HG03520 (cell line): ENCODE data around the gene BPIFA2.
"Not testable (repeated sequence)": the region's sequence is repeated elsewhere in the genome, so short reads cannot be mapped to it uniquely, and the experiment has no call there.

Experiments
- ATAC-seq: cut with Tn5 transposase; IDR thresholded peaks from one replicate; pipeline ENCODE4 v1.9.1; 2021; ENCODE audit warnings: mild to moderate bottlenecking, moderate library complexity; ENCODE audit not compliant: unreplicated experiment

Gene BPIFA2

DNA sequence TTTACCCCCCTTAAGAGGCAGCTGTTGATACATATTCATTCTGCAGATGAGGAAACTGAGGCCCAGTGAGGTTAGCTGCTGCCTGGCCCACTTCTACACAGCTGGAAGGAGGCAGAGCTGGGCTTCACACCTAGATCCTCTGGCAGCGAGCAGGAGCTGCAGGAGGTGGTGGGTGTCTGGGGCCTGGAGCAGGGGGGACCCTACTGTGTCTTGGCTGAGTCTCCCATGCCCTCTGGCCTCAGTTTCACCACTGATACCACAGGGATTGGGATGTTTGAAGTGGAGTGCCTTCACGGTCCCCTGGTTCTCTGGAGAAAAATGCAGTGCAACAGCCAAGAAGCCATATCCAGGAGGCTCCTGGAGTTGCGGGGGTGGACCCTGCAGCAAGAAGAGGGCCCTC is 8.2 kb upstream of the BPIFA2 start:
- no peak for ATAC-seq

DNA sequence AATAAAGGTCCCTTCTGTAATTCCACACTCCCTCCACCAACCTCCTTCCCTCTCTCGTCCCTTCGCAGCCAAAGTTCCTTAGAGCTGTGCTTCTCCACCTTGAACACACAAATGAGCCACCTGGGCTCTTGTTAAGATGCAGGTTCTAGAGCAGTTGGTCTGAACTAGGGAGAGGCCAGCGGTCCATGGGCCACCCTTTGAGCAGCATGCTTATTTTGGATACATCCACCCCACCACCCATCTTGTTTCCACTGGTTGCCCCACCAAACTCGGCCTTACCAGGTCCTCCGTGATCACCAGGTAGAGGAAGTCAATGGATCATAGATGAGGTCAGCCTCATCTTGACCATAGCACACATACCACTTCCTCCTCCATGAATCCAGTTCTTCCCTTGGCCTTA is 7.3 kb upstream of the BPIFA2 start:
- no peak for ATAC-seq

DNA sequence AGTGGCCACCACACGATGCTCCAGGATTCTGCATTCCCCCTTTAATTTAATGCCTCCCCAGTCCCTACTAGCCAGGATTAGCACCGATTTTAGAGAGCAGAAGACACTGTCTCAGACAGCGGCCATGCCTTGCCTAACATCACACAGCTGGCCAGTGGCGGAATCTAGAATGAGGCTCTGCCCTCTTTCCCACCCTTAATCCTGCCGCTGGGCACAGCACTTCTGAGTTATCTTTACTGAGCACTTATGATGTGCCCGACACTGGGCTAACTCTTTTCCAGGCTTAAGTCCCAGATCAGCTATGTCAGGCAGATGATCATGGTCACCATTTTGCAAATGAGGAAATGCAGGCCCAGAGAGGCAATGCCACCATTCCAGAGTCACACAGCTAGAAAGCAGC is 5.6 kb upstream of the BPIFA2 start:
- ATAC-seq = no peak

DNA sequence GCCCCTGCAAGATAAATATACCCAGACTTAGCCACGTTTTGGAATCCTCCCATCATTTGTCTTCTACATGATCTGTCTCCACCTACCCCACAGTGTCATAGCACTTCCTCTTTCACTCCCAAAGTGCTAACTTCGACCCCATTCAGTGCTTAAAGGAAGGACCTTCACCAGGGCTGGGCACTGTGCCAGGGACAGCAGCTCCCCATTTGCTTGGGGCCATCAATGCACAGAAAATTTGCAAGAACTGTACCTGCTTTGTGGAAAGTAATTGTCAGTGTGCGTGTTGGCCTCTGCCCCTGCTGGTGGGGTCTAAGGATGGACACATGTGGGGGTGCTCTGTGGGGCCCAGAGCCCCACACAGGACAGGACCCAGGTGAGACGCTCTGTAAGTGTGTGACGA is 5.2 kb upstream of the BPIFA2 start:
- ATAC-seq = no peak

DNA sequence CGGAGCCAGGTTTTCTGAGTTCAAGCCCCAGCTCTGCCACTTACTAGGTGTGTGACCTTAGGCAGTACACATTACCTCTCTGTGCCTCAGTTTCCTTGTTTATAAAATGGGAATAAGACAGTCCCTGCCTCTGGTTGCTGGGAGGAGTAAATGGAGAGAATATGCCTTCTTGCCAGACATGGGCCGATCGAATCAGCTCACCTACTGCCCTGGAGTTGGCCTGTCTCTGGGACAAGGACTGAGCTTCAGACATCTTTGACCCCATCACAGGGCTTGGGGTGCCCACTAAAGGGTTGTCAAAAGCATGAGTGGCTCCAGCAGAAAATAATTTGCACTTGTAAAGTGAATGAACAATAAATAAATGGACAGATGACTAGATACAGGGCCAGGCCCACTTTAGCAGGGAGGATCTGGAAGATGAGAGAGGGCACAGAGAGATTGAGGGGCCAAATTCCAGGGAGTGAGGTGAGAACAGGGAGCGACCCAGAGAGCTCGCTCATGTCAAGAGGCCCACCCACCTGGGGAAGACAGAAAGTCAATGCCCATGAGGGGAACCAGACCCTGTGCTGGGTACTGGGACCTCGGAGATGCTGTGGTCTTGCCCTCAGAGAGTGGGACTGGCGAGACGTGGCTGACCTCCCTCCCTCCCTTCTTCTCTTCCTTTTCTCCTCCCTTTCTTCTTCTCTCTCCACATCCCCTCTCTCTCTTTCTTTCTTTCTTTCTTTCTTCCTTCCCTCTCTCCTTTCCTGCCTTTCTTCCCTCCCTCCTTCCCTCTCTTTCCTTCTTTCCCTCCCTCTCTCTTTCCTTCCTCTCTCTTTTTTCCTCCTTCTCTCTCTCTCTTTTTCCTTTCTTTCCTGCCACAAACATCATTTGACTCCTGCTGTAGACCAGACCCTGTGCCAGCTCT is 3.9 kb upstream of the BPIFA2 start:
- no peak for ATAC-seq

DNA sequence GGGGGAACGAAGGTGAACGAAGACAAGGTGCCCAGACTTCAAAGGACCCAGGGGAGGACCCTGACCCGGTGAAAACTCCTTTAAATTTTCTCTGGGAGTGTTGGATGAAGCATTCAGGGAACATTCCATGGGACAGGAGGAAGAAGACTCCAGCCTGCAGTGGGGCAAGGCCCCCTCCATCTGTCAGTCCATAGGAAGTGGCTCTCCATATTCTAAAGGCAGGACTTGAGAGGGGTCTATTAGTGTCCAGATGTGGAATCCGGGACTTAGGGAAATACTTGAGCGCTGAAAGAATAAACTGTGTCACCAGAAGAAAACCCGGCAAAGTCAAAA is 3.2 kb upstream of the BPIFA2 start:
- no peak for ATAC-seq

DNA sequence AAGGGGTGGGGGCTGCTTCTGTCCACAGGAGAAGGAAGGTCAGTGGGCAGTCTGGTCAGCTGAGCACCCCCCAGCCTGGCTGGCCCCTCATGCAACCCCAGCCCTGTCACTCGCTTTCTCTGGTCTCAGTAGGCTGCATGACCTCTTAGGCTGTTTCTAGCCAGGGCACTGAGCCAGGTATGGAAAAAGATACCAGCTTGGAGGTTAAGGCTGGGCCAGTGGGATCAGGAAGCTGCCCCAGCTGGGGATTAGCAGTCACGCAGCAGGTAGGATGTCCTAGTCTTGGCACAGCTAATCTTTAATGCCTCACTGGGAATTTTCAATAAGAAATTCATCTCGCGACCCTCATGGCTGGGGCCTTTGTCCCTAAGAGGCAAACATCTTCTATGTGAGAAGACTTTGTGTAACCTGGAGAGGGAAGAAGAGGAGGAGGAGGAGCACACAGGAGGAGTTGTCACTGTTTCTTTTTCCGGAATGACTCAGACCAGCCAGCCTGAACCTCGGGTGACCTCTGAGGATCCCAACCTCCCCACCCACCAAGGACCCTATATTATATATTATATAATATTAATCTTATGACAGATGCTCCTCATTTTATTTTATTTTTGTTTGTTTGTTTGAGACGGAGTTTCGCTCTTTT is 2.4 kb upstream of the BPIFA2 start:
- ATAC-seq = no peak

DNA sequence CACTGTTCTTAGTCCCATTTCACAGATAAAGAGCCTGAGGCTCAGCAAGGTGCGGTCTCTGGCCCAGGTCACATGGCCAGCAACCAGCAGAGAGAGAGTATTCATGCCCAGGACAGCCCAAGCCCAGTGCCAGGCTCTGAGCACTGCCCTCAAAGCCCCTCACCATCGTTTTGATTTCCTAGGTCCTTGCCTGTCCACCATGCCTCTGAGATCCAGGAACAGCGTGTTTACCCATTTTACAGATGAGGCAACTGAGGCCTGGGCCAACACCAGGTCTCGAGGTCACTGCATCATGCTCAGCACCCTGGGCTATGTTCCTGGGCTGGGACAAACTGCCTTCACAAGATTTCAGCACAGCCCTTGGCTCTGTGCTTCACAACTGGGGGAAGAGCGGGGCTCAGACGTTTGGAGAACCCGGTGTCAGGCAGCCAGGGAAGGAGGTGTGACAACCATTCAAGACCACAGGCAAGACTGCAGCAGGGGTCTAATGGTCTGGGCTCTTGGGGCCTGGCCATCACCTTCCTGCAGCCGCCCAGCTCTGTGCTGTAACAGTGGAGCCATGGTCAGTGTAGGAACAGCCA is 1.3 kb upstream of the BPIFA2 start:
- ATAC-seq = no peak

DNA sequence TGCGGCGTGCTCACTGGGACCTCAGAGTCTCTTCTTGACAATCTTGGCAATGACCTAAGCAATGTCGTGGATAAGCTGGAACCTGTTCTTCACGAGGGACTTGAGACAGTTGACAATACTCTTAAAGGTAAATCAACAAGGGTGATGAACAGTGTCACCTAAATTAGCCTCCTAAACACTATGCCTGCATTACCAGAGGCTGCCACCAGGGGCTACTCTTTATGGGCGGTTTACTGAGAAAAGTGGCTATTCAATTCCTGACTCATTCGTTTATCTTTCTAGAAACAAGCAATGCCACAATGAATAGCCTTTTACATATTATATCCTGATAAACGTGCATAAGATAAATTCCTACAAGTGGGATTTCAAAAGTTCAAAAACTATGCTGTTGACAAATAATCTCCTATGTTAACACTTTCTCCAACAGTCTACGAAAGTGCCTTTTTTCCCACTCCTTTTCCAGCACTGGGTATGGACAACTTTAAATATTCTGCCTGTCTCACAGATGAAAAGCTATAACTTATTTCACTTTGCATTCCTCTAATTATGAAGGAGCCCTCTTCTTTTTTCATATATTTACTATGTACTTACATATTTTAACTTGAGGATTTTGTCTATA is 1.3 kb downstream of the BPIFA2 start:
- no peak for ATAC-seq

DNA sequence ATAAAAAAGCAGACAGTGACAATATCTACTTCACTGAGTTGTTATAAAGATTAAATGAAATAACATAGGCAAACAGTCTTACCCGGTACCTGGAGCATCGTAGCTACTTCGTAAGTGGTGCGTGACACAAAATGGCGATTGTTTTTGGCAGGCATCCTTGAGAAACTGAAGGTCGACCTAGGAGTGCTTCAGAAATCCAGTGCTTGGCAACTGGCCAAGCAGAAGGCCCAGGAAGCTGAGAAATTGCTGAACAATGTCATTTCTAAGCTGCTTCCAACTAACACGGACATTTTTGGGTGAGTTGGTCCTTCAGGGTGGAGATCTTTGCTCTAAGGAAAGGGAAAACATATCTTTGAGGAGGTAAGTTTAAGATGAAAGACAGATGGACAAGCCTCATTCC is 4.8 kb downstream of the BPIFA2 start:
- no peak for ATAC-seq

DNA sequence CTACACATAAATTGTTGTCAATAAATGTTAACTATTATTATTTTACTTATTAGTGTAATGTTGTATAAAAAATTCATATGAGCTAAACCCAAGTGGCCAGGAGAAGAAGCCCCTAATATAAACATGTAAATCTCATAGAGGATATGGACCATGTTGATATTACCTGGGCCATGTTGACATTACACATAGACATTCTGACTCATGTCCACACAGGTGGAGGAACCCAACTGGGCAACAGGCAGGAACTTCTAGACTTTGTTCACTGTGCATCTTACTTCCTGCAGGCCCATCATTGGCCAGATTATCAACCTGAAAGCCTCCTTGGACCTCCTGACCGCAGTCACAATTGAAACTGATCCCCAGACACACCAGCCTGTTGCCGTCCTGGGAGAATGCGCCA is 7.2 kb downstream of the BPIFA2 start:
- ATAC-seq = no peak

DNA sequence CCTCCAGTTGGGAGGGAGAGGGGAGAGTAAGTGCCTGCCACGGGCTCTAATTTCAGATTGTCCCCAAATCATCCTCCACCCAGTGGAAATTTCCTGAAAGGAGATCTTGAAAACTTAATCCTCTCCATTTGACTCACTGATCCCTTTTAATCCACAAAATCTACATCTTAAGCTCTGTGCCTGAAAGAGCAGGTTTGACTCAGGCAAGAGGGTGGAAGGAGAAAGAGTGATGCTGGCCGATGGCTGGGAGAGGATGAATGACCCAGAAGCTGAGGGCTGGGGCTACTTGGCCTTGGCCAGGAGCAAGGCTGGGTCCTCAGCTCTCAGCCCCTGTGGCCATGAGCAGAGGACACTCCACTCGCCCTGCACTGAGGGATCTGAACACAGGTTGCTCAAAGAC is 8.1 kb downstream of the BPIFA2 start:
- ATAC-seq = no peak

DNA sequence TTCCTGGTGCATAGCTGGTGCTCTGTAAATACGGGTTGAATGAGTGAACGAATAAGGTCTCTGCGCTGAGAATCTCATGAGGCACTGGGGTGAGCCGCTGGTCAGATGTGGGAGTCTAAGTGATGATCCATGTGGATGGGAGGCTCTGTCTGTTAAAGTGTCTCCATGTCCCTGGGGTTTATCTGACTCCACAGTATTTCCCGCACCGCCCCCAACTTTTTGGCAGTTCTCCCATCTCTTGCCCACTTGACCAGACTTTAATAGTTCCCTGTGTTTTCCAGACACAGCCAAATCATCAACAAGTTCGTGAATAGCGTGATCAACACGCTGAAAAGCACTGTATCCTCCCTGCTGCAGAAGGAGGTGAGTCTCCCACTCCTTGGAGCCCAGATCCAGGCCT is 9.9 kb downstream of the BPIFA2 start:
- ATAC-seq = no peak

DNA sequence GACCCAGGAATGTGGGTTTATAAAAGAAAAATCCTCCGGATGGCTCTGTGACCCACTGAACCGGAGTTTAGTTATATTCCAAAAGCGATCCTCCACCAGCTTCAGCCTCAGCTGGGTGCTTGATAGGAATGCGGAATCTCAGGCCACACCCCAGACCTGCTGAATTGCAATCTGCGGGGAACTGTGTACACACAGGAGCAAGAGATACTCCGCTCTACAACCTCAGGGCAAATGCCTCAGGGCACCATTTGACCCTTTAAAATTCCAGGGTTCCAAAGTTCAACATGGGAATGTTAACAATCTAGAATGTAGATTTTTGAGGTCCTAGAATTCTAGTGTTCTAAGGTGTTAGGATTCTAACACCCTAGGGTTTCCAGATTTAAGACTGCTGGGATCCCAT is 10.8 kb downstream of the BPIFA2 start:
- no peak for ATAC-seq

DNA sequence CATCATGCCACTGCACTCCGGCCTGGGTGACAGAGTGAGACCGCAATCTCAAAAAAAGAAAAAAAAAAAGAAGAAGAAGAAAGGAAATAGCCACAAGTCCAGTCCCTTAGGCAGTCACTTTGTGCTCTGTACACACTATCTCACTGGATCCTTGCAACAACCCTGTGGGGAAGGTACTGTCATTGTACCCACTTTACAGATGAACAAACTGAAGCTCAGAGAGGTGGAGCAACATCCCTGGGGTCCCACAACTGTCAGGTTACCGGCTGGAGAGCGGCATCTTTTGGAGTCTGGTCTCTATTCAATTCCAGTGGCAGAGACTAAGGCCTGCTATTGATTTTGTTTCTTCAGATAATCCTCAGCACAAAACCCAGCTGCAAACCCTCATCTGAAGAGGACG is 12.2 kb downstream of the BPIFA2 start:
- ATAC-seq = no peak

DNA sequence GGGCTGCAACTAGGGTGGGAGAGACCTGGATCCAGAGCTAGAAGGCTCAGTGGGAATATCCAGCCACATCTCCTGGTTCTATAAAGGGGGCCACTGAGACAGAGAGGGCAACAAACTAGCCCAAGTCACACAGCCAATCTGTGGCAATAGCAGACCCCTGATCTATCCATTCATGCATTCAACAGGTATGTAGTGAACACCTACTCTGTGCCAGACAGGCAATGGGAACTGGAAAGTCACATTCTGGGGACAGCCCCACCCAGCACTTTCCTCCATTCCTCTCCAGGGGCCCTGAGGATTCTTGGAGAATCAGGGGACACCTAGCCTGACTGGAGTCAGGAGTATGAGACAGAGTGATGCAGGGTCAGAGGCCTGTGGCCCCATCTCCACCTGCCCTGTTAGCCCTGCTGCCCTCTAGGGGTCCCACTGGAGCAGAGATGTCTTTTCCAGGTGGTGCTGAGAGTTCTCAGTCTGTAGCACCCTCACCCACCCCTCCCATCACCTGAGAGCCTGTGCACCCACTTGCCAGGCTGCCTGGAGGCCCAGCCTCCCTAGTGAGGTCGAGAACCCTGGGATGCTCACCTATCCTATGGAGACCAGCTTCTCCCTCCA is 13.6 kb downstream of the BPIFA2 start:
- no peak for ATAC-seq

DNA sequence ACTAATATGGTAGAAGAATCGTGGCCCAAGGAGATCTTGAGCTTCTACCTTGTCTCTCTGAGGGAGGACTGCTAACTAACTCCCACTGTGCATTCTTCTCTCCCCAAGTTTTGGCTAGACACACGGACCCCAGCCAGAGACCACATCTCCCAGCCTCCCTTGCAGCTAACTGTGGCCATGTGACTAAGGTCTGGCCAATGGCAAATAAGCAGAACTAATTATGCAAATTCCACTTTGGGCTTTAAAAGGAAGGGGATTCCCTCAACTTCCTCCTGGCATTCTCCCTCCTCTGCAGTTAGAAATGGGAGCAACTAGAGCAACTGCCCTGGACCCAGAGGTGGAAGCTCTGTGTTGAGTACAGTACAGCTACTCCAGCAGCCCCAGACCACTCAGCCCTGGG is 15.4 kb downstream of the BPIFA2 start:
- ATAC-seq = no peak

DNA sequence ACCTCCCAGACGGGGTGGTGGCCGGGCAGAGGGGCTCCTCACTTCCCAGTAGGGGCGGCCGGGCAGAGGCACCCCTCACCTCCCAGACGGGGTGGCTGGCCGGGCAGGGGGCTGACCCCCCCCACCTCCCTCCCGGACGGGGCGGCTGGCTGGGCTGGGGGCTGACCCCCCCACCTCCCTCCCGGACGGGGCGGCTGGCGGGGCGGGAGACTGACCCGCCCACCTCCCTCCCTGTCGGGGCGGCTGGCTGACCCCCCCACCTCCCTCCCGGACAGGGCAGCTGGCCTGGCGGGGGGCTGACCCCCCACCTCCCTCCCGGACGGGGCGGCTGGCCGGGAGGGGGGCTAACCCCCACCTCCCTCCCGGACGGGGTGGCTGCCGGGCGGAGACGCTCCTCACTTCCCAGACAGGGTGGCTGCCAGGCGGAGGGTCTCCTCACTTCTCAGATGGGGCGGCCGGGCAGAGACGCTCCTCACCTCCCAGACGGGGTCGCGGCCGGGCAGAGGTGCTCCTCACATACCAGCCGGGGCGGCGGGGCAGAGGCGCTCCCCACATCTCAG is 17.2 kb downstream of the BPIFA2 start:
- ATAC-seq = not testable (repeated sequence)

DNA sequence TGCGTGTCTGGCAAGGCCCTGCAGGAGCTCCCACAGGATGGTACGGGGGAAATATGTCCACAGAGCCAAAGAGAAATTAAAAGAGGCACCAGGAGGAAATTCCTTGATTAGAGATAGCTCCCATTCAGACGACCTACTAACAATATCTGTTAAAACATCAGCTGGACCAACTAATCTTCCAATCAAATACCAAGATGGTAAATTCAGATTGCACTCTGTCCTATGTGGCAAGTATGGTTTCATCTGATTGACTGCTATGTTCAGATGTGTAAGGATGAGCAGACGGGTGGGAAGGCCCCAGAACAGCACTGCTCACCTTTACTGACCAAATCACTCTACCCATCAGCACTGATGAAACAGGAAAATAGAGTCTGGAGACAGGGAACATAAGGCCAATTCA is 19.5 kb downstream of the BPIFA2 start:
- no peak for ATAC-seq

DNA sequence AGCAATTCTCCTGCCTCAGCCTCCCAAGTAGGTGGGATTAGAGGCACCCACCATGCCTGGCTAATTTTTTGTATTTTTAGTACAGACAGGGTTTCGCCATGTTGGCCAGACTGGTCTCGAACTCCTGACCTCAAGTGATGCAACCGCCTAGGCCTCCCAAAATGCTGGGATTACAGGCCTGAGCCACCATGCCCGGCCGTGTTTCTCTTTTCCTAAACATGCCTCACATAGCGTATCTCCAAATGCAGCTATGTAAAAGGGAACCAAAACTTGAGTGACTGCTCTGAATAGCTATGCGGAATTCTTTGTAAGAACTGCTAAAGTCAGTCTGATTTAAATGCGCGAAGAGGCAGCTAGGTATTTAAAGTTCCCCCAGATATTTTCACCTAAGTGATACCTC is 20.5 kb downstream of the BPIFA2 start:
- ATAC-seq = no peak

DNA sequence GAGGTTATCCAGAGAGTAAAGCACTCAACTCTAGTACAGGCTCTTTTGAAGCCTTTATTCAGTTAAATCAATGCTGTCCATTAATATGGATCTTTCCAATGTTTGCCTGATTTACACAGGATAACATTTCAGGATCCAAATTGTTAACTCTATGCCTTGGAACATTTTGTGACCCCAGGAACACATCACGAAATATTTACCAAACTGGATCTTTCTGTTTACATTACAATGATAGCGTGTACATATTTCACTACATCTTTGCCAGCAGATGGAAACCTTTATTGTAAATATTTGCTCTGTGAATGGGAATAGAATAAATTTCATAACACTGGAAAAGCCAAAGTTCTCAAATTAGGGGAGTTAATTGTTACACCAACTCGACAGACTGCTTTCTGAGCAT is 23.5 kb downstream of the BPIFA2 start:
- no peak for ATAC-seq
